ENCODE results near the gene NYAP1.

DNA sequence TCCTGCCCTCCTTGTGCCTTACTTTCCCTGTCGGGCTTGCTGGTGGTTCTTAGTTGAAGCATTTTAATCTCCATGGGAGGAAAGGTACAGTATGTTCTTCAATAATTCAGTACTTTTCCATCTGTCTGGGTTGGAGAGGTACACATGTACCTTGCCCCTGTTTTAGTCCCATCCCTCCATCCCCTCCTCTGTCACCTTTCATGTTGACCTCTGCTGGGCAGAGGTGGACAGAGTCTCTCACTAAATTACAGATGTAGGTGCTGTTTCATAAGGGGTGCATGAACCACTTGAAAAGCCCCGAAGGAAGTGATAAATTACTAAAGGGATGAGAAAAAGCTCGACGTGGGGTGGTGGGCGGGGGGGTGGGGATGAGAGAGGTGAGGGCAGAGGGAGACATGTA lies 60.7 kb downstream of the NYAP1 start:
- TF ChIP-seq, protein P1, sequence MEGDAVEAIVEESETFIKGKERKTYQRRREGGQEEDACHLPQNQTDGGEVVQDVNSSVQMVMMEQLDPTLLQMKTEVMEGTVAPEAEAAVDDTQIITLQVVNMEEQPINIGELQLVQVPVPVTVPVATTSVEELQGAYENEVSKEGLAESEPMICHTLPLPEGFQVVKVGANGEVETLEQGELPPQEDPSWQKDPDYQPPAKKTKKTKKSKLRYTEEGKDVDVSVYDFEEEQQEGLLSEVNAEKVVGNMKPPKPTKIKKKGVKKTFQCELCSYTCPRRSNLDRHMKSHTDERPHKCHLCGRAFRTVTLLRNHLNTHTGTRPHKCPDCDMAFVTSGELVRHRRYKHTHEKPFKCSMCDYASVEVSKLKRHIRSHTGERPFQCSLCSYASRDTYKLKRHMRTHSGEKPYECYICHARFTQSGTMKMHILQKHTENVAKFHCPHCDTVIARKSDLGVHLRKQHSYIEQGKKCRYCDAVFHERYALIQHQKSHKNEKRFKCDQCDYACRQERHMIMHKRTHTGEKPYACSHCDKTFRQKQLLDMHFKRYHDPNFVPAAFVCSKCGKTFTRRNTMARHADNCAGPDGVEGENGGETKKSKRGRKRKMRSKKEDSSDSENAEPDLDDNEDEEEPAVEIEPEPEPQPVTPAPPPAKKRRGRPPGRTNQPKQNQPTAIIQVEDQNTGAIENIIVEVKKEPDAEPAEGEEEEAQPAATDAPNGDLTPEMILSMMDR (IDR thresholded peaks at IDR 0.05) = no peak
- no peak for TF ChIP-seq POLR2A (IDR thresholded peaks at IDR 0.05)
